ENCODE results near the gene FOXL3.

FOXL3 gene

DNA sequence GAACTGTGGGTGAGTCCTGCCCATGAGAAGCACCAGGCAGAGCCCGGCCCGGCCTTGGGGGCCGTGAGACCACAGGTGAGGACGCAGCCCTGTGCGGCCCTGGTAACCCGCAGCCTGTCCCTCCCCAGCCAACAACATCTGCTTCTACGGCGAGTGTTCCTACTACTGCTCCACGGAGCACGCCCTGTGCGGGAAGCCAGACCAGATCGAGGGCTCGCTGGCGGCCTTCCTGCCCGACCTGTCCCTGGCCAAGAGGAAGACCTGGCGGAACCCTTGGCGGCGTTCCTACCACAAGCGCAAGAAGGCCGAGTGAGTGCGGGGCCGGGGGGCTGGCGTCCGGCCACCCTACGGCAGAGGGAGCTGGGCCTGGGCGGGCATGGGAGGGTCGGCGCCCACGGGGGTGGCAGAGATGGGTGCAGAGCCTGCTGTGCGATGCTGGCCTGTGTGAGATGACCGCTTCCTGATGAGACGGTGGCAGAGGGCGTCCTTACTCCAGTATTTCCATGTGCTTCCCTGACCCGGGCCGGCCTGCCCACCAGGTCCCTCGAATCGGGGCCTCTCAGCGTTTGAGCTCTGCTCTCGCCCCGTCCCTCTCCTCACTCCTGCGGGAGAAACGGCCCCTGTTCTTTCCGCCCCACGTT lies 34.1 kb upstream of the FOXL3 start:
- DNase-seq = no peak

GRCh38 chr7:256461-256940 lies 33.5 kb upstream of the FOXL3 start:
- DNase-seq = no peak

- no peak for DNase-seq
Observed at GRCh38 chr7:256981-257646, 32.9 kb upstream of the FOXL3 start.

DNA sequence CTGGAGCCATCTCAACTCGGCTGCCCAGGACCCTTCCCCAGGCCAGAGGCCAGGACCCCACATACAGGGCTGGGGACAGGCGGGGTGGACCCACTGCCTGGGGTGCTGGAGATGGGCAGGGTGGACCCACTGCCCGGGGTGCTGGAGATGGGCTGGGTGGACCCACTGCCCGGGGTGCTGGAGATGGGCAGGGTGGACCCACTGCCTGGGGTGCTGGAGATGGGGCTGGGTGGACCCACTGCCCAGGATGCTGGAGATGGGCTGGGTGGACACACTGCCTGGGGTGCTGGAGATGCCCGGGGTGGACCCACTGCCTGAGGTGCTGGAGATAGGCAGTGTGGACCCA lies 32.4 kb upstream of the FOXL3 start:
- no peak for DNase-seq

DNA sequence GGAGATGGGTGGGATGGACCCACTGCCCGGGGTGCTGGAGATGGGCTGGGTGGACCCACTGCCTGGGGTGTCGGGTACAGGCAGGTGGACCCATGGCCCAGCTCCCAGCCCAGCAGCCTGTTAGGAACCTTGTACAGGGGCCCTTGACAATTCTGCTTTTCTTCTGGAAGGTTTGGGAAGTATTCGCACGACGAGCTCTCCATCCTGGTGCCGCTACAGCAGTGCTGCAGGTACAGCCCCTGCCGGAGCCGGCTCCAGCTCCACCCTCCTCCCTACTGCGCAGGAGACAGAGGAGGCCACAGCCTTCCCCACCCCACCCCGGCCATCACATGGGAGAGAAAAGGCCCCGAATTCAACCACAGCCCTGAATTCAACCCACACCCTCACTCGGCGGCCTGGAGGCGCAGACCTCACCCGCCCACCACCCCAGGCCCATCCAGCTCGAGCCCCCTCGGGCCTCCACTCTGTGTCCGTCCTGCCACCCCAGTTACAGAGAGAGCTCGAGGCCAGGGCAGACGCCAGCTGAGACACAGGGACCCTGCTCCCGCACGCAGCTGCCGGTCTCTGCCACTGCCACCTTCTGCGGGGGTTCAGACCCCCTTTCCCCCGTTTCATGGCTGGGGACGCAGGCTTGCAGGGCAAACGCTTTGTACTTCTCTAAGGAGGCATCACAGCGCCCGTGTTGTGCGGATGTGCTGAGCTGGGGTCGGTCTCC lies 31.3 kb upstream of the FOXL3 start:
- no peak for DNase-seq

DNA sequence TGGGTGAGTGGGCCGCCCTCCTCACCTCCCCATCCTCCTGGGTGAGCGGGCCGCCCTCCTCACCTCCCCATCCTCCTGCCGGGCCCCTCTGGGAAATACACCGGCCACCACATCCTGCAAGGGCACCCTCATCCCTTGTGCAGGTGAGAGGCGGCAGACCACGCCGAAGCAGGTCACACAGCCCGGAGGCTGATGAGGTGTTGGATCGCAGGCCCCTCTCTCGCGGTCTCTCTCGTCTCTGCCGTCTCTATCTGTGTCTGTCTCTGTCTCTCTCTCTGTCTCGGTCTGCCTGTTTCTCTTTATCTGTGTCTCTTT lies 30.8 kb upstream of the FOXL3 start:
- no peak for DNase-seq

DNA sequence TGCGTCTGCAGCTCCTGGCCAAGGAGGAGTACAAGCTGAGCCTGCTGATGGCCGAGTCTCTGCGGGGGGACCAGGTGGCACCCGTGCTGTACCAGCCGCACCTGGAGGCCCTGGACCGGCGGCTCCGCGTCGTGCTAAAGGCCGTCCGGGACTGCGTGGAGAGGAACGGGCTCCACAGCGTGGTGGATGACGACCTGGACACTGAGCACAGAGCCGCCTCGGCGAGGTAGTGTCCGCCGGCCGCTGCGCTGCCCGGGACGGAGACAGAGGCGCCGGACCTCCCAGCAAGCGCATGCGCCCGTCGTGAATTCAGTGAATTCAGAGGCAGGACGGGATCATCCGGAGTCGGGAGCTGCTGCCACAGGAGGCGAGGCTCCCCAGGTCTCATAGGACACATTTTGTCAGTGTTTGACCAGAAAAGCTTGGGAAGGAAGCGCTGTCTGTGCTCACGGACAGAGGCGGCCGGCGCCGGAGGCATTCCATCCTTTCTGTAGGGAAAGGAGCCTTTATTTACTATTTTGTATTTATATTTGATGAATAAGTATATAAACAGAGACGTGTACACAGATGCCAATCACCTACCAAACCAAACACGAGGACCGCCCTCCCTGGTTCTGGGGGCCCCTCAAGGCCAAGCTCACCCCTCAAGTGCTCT lies 30.1 kb upstream of the FOXL3 start:
- no peak for DNase-seq

GRCh38 chr7:260441-261281 lies 29.3 kb upstream of the FOXL3 start:
- DNase-seq = no peak

DNA sequence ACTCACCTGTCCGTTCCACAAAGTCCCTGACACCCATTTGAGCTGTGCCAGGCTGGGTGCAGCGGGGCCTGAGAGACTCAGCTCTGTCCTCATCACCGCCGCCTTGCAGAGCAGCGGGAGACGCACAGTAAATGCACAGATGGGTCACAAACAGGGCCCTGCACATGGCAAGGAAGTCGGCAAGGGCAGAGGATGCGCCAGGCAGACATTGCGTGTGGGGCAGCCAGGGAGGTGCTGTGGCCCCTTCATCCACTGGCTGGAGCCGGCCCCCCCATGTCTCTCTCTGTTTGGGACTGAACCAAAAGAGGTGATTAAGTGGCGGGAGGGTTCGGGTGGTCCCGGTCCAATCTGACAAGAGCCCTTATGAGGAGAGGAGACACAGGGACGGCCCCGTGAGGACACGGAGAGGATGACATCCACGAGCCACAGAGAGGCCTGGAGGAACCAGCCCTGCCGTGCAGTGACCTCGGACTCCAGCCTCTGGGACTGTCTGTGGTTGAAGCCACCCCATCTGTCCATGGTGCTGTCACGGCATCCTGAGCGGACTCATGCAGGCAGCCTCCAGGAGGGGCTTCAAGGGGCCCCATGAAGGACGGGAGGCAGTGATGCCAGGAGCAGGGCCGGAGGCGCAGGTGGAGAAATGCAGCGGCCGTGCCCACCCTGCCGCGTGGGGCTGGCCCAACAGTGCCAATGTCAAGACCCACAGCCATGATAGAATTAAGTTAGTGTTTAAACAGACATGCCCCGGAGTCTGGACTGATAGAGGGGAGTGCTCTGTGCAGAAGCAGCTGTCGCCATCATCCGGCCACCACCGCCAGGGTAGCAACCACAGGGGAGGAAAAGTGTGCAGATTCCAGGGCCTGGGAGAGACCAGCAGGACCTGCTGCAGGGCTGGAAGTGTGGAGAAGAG lies 28.4 kb upstream of the FOXL3 start:
- no peak for DNase-seq

DNA sequence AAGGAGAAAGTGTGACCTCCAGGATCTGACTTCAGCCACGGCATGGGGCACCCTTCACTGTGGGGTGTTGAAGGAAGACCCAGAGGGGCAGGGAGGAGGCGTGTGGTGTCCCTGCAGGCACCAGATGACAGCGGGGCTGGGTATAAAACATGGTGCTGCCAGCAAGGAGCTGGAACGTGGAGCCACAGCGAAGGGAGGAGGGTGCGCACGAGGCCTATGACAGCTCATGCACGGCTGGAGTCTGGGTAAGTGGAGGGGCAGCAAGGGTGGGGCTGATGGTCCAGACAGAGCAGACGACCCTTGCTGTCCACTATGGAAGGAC lies 27.8 kb upstream of the FOXL3 start:
- DNase-seq = no peak

- peak; percentile 39 for DNase-seq
Observed at GRCh38 chr7:262631-263311, 27.2 kb upstream of the FOXL3 start.

- DNase-seq = peak; percentile 18
Observed at GRCh38 chr7:263483-264351, 26.3 kb upstream of the FOXL3 start.

- DNase-seq = no peak
Observed at GRCh38 chr7:264541-265191, 25.3 kb upstream of the FOXL3 start.

DNA sequence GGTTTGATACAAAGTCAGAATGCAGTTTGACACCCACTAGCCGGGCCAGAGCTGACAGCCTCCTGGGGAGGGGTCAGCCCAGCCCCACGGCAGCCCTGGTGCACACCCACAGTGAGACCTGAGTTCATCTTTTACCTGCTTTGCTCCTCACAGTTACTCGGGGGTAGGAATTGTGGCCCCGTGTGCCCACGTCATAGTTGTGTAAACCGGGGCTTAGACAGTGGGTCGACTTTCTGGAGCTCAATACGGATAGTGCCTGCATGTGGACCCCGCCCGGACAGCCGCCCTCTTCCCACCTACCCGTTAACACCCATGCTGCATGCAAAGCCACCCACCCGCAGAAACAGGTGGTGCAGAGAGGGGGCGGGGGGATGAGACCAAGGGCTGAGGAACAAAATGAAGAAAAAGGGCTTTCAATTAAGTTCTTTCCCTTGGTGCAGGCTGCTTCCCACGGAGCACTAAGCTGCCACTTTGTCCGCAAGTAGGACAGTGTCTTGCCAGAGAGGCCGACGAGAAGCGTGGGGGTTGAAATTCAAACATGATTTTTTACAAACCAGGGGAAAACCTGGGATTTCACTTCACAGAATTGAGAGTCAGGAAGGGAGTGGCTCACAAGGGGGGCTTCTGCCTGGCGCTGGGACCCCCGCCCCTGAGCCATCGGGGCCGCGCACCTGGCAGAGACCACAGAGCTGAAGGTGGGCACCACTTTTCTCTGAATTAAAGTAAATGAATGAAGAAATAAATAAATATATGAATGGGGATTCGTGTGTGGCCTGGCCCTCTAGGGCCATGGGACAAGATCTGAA lies 24.6 kb upstream of the FOXL3 start:
- no peak for DNase-seq

GRCh38 chr7:265998-266850 lies 23.7 kb upstream of the FOXL3 start:
- no peak for DNase-seq

DNA sequence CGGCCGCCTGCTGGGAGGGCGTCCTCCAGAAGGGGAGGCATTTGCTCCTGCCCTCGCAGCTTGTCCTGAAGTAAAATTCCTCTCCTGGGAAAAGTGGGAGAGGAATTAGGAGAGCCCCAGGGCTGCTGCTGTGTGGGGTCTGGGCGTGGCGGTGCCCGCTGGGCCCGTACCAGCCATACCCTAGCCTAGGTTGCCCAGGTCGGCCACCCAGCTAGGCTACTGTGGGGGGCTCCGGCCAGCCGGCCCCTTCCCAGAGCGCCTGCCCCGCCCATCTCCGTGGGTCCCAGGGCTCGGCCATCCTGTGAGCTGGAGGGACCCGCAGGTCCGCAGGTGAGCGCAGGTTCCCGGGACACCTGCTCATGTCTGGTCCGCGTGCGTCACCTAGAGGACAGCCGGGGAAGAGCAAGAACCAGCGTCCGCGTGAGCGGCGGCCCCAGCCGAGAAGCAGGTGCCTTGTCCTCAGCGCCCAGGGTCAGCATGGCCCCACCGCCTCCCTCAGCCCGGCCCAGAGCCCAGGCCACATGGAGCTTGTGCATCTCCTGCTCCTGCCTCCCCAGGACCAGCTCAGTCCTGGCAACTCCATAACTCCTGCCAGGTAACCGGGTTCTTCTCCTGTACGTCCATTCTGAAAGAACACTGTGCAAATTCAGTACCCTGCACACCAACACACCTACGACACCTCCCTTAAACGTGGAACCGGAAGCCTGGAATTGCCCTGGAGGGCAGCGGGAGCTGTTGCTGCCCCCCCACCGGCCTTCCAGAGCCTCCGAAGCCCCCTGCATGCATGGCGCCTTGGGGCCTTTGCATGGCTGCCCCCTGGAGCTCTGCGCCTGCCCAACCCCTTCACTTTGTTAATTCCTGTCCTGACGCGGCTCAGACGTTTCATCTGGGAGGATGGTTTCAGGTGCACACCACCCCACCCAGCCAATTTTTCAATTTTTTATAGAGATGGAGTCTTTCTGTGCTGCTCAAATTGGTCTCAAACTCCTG lies 22.8 kb upstream of the FOXL3 start:
- no peak for DNase-seq

GRCh38 chr7:268991-269390 lies 21.0 kb upstream of the FOXL3 start:
- no peak for DNase-seq

Data from CD4-positive, alpha-beta T cell treated with Interferon gamma for 1 hour (primary cell).